Stimulated activated CD8-positive, alpha-beta memory T cell treated with anti-CD3 and anti-CD28 coated beads, Interleukin-2, amount 100 ng/mL, for 48 hours (primary cell): ENCODE results near the gene ZSWIM1.
A peak's percentile ranks its signal among the peaks of the same experiment; 100 is the strongest.
"Not testable (repeated sequence)": the region's sequence is repeated elsewhere in the genome, so short reads cannot be mapped to it uniquely, and the experiment has no call there.

Source experiments
- DNase-seq, 2 donors: peaks; one replicate each; pipeline ENCODE4 v3.0.0-alpha.2; 2020; ENCODE audit warnings: low read depth in 2 of 2

ZSWIM1 gene

GRCh38 chr20:45927071-45927878 is 46.2 kb downstream of the ZSWIM1 start:
- no peak for DNase-seq

GRCh38 chr20:45931680-45932079 is 50.7 kb downstream of the ZSWIM1 start:
- DNase-seq = not testable (repeated sequence)

- DNase-seq = peak; percentile 36 to 43
Measured at GRCh38 chr20:45933266-45934045, 52.4 kb downstream of the ZSWIM1 start.

GRCh38 chr20:45934046-45934585 is 53.1 kb downstream of the ZSWIM1 start:
- DNase-seq = peak in 1 of 2 donors; percentile 50
